HEK293 (cell line): ENCODE results near the gene CDCA3.
A peak's percentile ranks its signal among the peaks of the same experiment; 100 is the strongest.

Source experiments
- CTCF ChIA-PET: fragments of 350-600 bp; formaldehyde crosslinking; extraction: SDS; loops from one replicate; lab custom pipeline; 2021; ENCODE audit warnings: antibody characterized with exemption; lab: Yijun Ruan, JAX
- POLR2A ChIA-PET: fragments of 300-600 bp; formaldehyde crosslinking; extraction: SDS; loops from one replicate; lab custom pipeline; 2020; ENCODE audit warnings: antibody characterized with exemption, inconsistent platforms; lab: Yijun Ruan, JAX
- H3K27ac ChIP-seq: fragments of 200-500 bp; sonication (Bioruptor generic); 2 replicates; pipeline ENCODE4 v1.5.1; 2014; ENCODE audit warnings: low read depth, low read length, control low read depth, inconsistent platforms; ENCODE audit errors: extremely low read depth
- H3K36me3 ChIP-seq, 2 experiments: fragments of 200-500 bp in 1 of 2; sonication (Bioruptor generic) in 1 of 2; 1 replicate in 1 of 2; 2 replicates in 1 of 2; pipeline ENCODE4 v1.5.1; 2014 to 2017; ENCODE audit warnings: inconsistent platforms in 2 of 2, low read length in 2 of 2; ENCODE audit not compliant: control insufficient read depth in 2 of 2, insufficient read depth in 1 of 2
- H3K4me1 ChIP-seq: fragments of 200-500 bp; sonication (Bioruptor generic); 2 replicates; pipeline ENCODE4 v1.5.1; 2014; ENCODE audit warnings: mild to moderate bottlenecking, low read length, inconsistent platforms; ENCODE audit not compliant: control insufficient read depth, insufficient read depth
- H3K4me3 ChIP-seq: 2 replicates; pipeline ENCODE4 v1.5.1; 2011; ENCODE audit warnings: low read depth, mild to moderate bottlenecking, control low read depth, low read length, moderate library complexity
- H3K9me3 ChIP-seq: fragments of 200-500 bp; sonication (Bioruptor generic); 2 replicates; pipeline ENCODE4 v1.5.1; 2014; ENCODE audit warnings: low read depth, low read length, inconsistent platforms; ENCODE audit not compliant: control insufficient read depth, insufficient read depth
- KLF7 ChIP-seq: fragments of 450-650 bp; formaldehyde crosslinking; IDR thresholded peaks from 2 replicates; pipeline ENCODE4 v1.5.1; 2016; ENCODE audit warnings: missing biosample characterization, missing genetic modification characterization, borderline replicate concordance
- KLF8 ChIP-seq: fragments of 450-650 bp; formaldehyde crosslinking; IDR thresholded peaks from 2 replicates; pipeline ENCODE4 v1.5.1; 2016; ENCODE audit warnings: missing biosample characterization, missing genetic modification characterization
- MYNN ChIP-seq: fragments of 450-650 bp; formaldehyde crosslinking; IDR thresholded peaks from 2 replicates; pipeline ENCODE4 v1.5.1; 2016; ENCODE audit warnings: missing biosample characterization, missing genetic modification characterization, borderline replicate concordance
- PRDM1 ChIP-seq: fragments of 450-650 bp; formaldehyde crosslinking; IDR thresholded peaks from 2 replicates; pipeline ENCODE4; 2016; ENCODE audit warnings: missing biosample characterization, missing genetic modification characterization
- SP2 ChIP-seq: fragments of 450-650 bp; formaldehyde crosslinking; IDR thresholded peaks from 2 replicates; pipeline ENCODE4 v1.5.1; 2016; ENCODE audit warnings: missing biosample characterization, missing genetic modification characterization
- WT1 ChIP-seq: fragments of 450-650 bp; formaldehyde crosslinking; IDR thresholded peaks from 2 replicates; pipeline ENCODE4 v1.5.1; 2016; ENCODE audit warnings: missing biosample characterization, missing genetic modification characterization
- ZBTB48 ChIP-seq: fragments of 450-650 bp; formaldehyde crosslinking; IDR thresholded peaks from 2 replicates; pipeline ENCODE4 v1.5.1; 2016; ENCODE audit warnings: missing biosample characterization, missing genetic modification characterization
- ZBTB7A ChIP-seq: fragments of 450-650 bp; formaldehyde crosslinking; IDR thresholded peaks from 2 replicates; pipeline ENCODE4 v1.5.1; 2016; ENCODE audit warnings: low read depth, missing biosample characterization, missing genetic modification characterization
- ZNF112 ChIP-seq: fragments of 450-650 bp; formaldehyde crosslinking; IDR thresholded peaks from 2 replicates; pipeline ENCODE4 v1.5.0; 2017; ENCODE audit warnings: missing biosample characterization, missing genetic modification characterization
- ZNF174 ChIP-seq: fragments of 450-650 bp; formaldehyde crosslinking; IDR thresholded peaks from 2 replicates; pipeline ENCODE4 v1.5.0; 2017; ENCODE audit warnings: missing biosample characterization, mild to moderate bottlenecking, missing genetic modification characterization
- ZNF2 ChIP-seq: fragments of 450-650 bp; formaldehyde crosslinking; IDR thresholded peaks from 2 replicates; pipeline ENCODE4 v1.5.1; 2016; ENCODE audit warnings: missing biosample characterization, missing genetic modification characterization
- ZNF202 ChIP-seq: fragments of 450-650 bp; formaldehyde crosslinking; IDR thresholded peaks from 2 replicates; pipeline ENCODE4 v1.5.1; 2016; ENCODE audit warnings: missing biosample characterization, missing genetic modification characterization, borderline replicate concordance
- ZNF221 ChIP-seq: fragments of 450-650 bp; formaldehyde crosslinking; IDR thresholded peaks from 2 replicates; pipeline ENCODE4 v1.5.1; 2017; ENCODE audit warnings: missing biosample characterization, missing genetic modification characterization, borderline replicate concordance
- ZNF239 ChIP-seq: fragments of 450-650 bp; formaldehyde crosslinking; IDR thresholded peaks from 2 replicates; pipeline ENCODE4 v1.5.1; 2016; ENCODE audit warnings: missing biosample characterization, missing genetic modification characterization
- ZNF292 ChIP-seq: fragments of 450-650 bp; formaldehyde crosslinking; IDR thresholded peaks from 2 replicates; pipeline ENCODE4 v1.5.1; 2016; ENCODE audit warnings: low read depth, missing biosample characterization, missing genetic modification characterization, borderline replicate concordance
- ZNF341 ChIP-seq: fragments of 450-650 bp; formaldehyde crosslinking; IDR thresholded peaks from 2 replicates; pipeline ENCODE4; 2016; ENCODE audit warnings: low read depth, missing biosample characterization, missing genetic modification characterization
- ZNF391 ChIP-seq: fragments of 450-650 bp; formaldehyde crosslinking; IDR thresholded peaks from 2 replicates; pipeline ENCODE4 v1.5.1; 2016; ENCODE audit warnings: low read depth, missing biosample characterization, missing genetic modification characterization, borderline replicate concordance
- ZNF433 ChIP-seq: fragments of 450-650 bp; formaldehyde crosslinking; IDR thresholded peaks from 2 replicates; pipeline ENCODE4 v1.5.1; 2016; ENCODE audit warnings: missing biosample characterization, missing genetic modification characterization, low read depth
- ZNF48 ChIP-seq: fragments of 450-650 bp; formaldehyde crosslinking; IDR thresholded peaks from 2 replicates; pipeline ENCODE4 v1.5.1; 2016; ENCODE audit warnings: missing biosample characterization, missing genetic modification characterization
- ZNF501 ChIP-seq: fragments of 450-650 bp; formaldehyde crosslinking; IDR thresholded peaks from 2 replicates; pipeline ENCODE4 v1.5.1; 2016; ENCODE audit warnings: missing biosample characterization, missing genetic modification characterization
- ZNF548 ChIP-seq: fragments of 450-650 bp; formaldehyde crosslinking; IDR thresholded peaks from 2 replicates; pipeline ENCODE4 v1.5.1; 2016; ENCODE audit warnings: missing biosample characterization, missing genetic modification characterization
- ZNF629 ChIP-seq: fragments of 450-650 bp; formaldehyde crosslinking; IDR thresholded peaks from 2 replicates; pipeline ENCODE4 v1.5.1; 2017; ENCODE audit warnings: missing biosample characterization, missing genetic modification characterization
- ZNF660 ChIP-seq: fragments of 450-650 bp; IDR thresholded peaks from 2 replicates; pipeline ENCODE4 v1.5.1; 2018; ENCODE audit warnings: missing biosample characterization, mild to moderate bottlenecking, missing genetic modification characterization
- ZNF777 ChIP-seq: fragments of 450-650 bp; formaldehyde crosslinking; IDR thresholded peaks from 2 replicates; pipeline ENCODE4 v1.5.1; 2017; ENCODE audit warnings: missing biosample characterization, missing genetic modification characterization, borderline replicate concordance
- ZXDB ChIP-seq: fragments of 450-650 bp; formaldehyde crosslinking; IDR thresholded peaks from 2 replicates; pipeline ENCODE4 v1.5.1; 2016; ENCODE audit warnings: missing biosample characterization, missing genetic modification characterization
- TF ChIP-seq, protein P1 (sequence below): fragments of 450-650 bp; formaldehyde crosslinking; IDR thresholded peaks from 2 replicates; pipeline ENCODE4 v1.5.1; 2016; ENCODE audit warnings: missing biosample characterization, missing genetic modification characterization
- TF ChIP-seq, protein P2 (sequence below): fragments of 450-650 bp; formaldehyde crosslinking; IDR thresholded peaks from 2 replicates; pipeline ENCODE4 v1.5.1; 2017; ENCODE audit warnings: missing biosample characterization, missing genetic modification characterization
- TF ChIP-seq, protein P3 (sequence below): fragments of 450-650 bp; formaldehyde crosslinking; IDR thresholded peaks from 2 replicates; pipeline ENCODE4 v1.5.1; 2016; ENCODE audit warnings: missing biosample characterization, missing genetic modification characterization
- TF ChIP-seq, protein P4 (sequence below): fragments of 450-650 bp; formaldehyde crosslinking; IDR thresholded peaks from 2 replicates; pipeline ENCODE4 v1.5.1; 2016; ENCODE audit warnings: missing biosample characterization, missing genetic modification characterization

CDCA3 gene

DNA sequence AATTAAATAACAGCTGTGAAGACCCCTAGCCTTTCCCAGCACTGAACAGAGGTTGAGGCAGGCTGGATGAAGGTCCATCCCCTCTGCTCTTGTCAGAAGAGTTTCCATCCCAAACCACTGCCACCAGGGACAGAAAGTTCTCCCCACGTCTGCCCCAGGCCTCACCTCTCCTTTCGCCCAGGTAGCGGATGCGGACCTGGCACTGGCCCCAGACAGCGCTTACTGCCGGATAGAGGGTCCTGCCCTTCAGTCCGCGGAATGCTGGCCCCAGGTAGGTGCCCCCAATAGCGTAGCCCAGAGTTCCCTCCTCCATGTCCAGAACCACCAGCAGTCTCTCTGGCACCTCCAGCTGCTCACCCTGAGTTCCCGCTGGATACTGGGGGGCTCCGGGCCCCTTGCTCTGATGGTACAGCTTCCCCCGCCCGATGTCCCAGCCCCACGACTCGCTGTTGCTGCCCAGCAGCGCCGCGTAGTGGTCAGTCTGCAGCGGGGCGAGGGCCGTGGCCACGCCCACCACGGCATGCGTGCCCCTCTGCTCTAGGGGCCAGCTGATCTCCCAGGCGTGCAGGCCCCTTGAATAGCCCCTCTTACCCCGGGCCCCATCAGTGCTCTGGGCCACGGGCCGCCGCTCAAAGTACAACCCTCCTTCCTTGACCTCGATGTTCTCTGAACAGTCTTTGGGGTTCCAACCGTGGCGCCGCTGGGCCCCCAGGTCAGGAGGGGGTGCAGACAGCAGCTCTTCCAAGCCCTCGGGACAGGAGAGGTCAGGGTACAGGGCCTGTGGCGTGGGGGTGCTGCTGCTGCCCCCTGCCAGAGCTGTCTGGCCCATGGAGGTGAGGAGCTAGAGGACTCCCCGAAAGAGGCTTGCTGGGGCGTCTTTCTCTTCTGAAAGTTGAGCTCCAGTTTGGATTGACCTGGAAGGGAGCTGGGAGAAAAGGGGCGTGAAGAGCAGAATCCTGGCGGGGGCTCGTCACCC, 21.3 kb upstream of the CDCA3 start:
- Histone ChIP-seq H3K4me1 (peaks cover 2% of the 10 kb centered on the region; the same call in 1 of the 2 replicates), H3K27ac (peak overlapping the region; percentile 54; the same call in 1 of the 2 replicates), H3K36me3 (peaks cover 4 to 44% of the 10 kb centered on the region in 2 experiments; a peak in 2 of 3 replicates), H3K9me3 (no peaks in the 10 kb centered on the region), H3K4me3 (peak overlapping the region; percentile 67)
- ChIA-PET POLR2A (interaction anchor here (0.5 to 3.7 kb wide), 37 partner anchors 8 to 338 kb away, joined by 3 to 88 read pairs (median 4); partner anchors contain the start of genes ATN1, C12orf57, CDCA3 and COPS7A), CTCF (interaction anchor here (0.5 to 5.3 kb wide), 48 partner anchors 9 to 829 kb away, joined by 3 to 71 read pairs (median 4); partner anchors contain the start of genes ATN1, C12orf57, C1RL and CDCA3)
- TF ChIP-seq ZNF292 (0 out of 2 replicates have a peak, but pooled peaks have one; percentile 19), ZNF433 (no peak), ZNF239 (tag by site-specific recombination) (no peak), ZNF2 (tag by site-specific recombination) (peak; percentile 97), ZNF501 (tag by site-specific recombination) (peak; percentile 65), ZXDB (peak; percentile 76), ZNF202 (tag by site-specific recombination) (no peak), WT1 (peak; percentile 42; the same call in 1 of the 2 replicates), KLF8 (tag by site-specific recombination) (peak; percentile 95), SP2 (tag by site-specific recombination) (peak; percentile 35; the same call in 1 of the 2 replicates), ZNF660 (tag by site-specific recombination) (peak; percentile 76; the same call in 1 of the 2 replicates), ZNF341 (peak; percentile 88), ZNF221 (no peak), ZBTB48 (tag by site-specific recombination) (peak; percentile 95), ZBTB7A (tag by site-specific recombination) (peak; percentile 91), ZNF629 (tag by site-specific recombination) (peak; percentile 43), ZNF777 (tag by site-specific recombination) (0 out of 2 replicates have a peak, but pooled peaks have one; percentile 39), ZNF174 (tag by site-specific recombination) (no peak), KLF7 (tag by site-specific recombination) (0 out of 2 replicates have a peak, but pooled peaks have one; percentile 59), ZNF391 (peak; percentile 56; the same call in 1 of the 2 replicates), MYNN (tag by site-specific recombination) (no peak), PRDM1 (tag by site-specific recombination) (peak; percentile 92), ZNF548 (tag by site-specific recombination) (no peak), ZNF112 (tag by site-specific recombination) (no peak), ZNF48 (tag by site-specific recombination) (no peak)
- TF ChIP-seq, protein P1, sequence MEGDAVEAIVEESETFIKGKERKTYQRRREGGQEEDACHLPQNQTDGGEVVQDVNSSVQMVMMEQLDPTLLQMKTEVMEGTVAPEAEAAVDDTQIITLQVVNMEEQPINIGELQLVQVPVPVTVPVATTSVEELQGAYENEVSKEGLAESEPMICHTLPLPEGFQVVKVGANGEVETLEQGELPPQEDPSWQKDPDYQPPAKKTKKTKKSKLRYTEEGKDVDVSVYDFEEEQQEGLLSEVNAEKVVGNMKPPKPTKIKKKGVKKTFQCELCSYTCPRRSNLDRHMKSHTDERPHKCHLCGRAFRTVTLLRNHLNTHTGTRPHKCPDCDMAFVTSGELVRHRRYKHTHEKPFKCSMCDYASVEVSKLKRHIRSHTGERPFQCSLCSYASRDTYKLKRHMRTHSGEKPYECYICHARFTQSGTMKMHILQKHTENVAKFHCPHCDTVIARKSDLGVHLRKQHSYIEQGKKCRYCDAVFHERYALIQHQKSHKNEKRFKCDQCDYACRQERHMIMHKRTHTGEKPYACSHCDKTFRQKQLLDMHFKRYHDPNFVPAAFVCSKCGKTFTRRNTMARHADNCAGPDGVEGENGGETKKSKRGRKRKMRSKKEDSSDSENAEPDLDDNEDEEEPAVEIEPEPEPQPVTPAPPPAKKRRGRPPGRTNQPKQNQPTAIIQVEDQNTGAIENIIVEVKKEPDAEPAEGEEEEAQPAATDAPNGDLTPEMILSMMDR (tag by site-specific recombination): peak; percentile 99
- TF ChIP-seq, protein P2, sequence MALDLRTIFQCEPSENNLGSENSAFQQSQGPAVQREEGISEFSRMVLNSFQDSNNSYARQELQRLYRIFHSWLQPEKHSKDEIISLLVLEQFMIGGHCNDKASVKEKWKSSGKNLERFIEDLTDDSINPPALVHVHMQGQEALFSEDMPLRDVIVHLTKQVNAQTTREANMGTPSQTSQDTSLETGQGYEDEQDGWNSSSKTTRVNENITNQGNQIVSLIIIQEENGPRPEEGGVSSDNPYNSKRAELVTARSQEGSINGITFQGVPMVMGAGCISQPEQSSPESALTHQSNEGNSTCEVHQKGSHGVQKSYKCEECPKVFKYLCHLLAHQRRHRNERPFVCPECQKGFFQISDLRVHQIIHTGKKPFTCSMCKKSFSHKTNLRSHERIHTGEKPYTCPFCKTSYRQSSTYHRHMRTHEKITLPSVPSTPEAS (tag by site-specific recombination): no peak
- TF ChIP-seq, protein P3, sequence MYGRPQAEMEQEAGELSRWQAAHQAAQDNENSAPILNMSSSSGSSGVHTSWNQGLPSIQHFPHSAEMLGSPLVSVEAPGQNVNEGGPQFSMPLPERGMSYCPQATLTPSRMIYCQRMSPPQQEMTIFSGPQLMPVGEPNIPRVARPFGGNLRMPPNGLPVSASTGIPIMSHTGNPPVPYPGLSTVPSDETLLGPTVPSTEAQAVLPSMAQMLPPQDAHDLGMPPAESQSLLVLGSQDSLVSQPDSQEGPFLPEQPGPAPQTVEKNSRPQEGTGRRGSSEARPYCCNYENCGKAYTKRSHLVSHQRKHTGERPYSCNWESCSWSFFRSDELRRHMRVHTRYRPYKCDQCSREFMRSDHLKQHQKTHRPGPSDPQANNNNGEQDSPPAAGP (tag by site-specific recombination): peak; percentile 65; the same call in 1 of the 2 replicates
- TF ChIP-seq, protein P4, sequence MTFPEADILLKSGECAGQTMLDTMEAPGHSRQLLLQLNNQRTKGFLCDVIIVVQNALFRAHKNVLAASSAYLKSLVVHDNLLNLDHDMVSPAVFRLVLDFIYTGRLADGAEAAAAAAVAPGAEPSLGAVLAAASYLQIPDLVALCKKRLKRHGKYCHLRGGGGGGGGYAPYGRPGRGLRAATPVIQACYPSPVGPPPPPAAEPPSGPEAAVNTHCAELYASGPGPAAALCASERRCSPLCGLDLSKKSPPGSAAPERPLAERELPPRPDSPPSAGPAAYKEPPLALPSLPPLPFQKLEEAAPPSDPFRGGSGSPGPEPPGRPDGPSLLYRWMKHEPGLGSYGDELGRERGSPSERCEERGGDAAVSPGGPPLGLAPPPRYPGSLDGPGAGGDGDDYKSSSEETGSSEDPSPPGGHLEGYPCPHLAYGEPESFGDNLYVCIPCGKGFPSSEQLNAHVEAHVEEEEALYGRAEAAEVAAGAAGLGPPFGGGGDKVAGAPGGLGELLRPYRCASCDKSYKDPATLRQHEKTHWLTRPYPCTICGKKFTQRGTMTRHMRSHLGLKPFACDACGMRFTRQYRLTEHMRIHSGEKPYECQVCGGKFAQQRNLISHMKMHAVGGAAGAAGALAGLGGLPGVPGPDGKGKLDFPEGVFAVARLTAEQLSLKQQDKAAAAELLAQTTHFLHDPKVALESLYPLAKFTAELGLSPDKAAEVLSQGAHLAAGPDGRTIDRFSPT: peak; percentile 50; the same call in 1 of the 2 replicates
